Keratinocyte (primary cell): ENCODE measurements around the gene DYNC1I1.

Experiments used
- EZH2 ChIP-seq: IDR thresholded peaks from one replicate; pipeline ENCODE4 v1.6.1; 2012; ENCODE audit warnings: inconsistent platforms, mild to moderate bottlenecking, low read length, moderate library complexity
- TF ChIP-seq, protein P1 (sequence below), 3 experiments: IDR thresholded peaks in 1 of 3; conservative IDR thresholded peaks in 1 of 3; optimal IDR thresholded peaks in 1 of 3; 2 replicates in 2 of 3; 3 replicates in 1 of 3; pipeline versions ENCODE3 to v1.5.1; 2011; ENCODE audit warnings: low read length in 3 of 3, mild to moderate bottlenecking in 3 of 3, moderate library complexity in 2 of 3, control low read depth in 1 of 3, inconsistent platforms in 1 of 3; ENCODE audit not compliant: insufficient read depth in 2 of 3; ENCODE audit errors: extremely low read depth in 1 of 3

DNA sequence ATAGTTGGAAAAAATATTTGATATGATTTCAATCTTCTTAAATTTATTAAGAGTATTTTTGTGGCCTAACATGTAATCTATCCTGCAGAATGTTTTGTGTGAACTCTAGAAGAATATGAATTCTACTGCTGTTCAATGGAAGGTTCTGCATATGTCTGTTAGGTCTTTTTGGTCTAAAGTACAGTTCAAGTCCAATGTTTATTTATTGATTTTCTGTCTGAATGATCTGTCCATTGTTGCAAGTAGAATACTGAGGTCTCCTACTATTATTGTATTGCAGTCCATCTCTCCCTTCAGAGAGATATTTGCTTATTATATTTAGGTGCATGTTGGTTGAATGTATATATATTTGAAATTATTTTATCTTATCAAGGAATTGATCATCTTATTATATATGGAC, 18.9 kb upstream of the DYNC1I1 start:
- TF ChIP-seq, protein P1, sequence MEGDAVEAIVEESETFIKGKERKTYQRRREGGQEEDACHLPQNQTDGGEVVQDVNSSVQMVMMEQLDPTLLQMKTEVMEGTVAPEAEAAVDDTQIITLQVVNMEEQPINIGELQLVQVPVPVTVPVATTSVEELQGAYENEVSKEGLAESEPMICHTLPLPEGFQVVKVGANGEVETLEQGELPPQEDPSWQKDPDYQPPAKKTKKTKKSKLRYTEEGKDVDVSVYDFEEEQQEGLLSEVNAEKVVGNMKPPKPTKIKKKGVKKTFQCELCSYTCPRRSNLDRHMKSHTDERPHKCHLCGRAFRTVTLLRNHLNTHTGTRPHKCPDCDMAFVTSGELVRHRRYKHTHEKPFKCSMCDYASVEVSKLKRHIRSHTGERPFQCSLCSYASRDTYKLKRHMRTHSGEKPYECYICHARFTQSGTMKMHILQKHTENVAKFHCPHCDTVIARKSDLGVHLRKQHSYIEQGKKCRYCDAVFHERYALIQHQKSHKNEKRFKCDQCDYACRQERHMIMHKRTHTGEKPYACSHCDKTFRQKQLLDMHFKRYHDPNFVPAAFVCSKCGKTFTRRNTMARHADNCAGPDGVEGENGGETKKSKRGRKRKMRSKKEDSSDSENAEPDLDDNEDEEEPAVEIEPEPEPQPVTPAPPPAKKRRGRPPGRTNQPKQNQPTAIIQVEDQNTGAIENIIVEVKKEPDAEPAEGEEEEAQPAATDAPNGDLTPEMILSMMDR (optimal IDR thresholded peaks at IDR 0.05 in 1 of 3, IDR thresholded peaks at IDR 0.05 in 1 of 3, conservative IDR thresholded peaks at IDR 0.05 in 1 of 3; ENCODE audit: extremely low read depth in 1 of 3, insufficient read depth in 2 of 3, low read length in 3 of 3): no peak
- no peak for TF ChIP-seq EZH2
